ENCODE measurements around the gene TREX2.

DNA sequence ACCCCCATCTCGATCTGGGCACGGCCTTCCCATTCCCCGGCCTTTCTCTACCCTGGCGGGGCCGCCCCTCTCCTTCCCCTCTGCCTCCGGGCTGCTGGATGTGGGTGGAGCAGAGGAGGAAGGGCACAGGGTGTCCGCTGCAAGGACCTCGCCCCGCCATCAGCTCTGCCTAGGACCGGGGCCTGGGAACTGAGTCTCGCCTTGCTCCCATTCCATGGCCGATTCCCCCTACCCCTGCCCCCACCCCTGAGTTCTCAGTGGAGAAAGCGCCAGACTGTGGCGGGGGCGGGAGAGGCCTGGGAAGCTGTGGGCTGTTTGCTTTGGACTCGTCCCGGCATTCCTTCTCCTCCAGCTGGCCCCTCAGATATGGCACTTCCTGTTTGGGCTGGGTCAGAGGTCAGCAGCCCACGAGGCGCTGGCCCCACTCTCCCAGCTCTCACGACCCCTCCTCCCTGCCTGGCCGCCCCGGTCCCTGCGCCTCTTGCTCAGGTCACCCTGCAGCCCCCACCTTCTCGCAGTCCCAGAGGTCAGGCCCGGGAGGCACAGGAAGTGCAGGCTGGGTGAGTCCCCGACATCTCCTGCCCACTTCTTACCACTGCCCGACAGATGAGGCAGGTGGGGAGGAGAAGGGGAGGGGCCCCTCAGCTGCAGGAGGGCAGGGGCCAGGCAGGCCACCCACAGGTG lies 42.5 kb upstream of the TREX2 start:
- TF ChIP-seq, protein P1, sequence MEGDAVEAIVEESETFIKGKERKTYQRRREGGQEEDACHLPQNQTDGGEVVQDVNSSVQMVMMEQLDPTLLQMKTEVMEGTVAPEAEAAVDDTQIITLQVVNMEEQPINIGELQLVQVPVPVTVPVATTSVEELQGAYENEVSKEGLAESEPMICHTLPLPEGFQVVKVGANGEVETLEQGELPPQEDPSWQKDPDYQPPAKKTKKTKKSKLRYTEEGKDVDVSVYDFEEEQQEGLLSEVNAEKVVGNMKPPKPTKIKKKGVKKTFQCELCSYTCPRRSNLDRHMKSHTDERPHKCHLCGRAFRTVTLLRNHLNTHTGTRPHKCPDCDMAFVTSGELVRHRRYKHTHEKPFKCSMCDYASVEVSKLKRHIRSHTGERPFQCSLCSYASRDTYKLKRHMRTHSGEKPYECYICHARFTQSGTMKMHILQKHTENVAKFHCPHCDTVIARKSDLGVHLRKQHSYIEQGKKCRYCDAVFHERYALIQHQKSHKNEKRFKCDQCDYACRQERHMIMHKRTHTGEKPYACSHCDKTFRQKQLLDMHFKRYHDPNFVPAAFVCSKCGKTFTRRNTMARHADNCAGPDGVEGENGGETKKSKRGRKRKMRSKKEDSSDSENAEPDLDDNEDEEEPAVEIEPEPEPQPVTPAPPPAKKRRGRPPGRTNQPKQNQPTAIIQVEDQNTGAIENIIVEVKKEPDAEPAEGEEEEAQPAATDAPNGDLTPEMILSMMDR (IDR thresholded peaks at IDR 0.05; ENCODE audit: poor library complexity), result no peak
- no peak for TF ChIP-seq EZH2 (IDR thresholded peaks at IDR 0.05; ENCODE audit: borderline replicate concordance)

All from hepatocyte (in vitro differentiated cells).